Activated B cell treated with CpG ODN at 0.5 μM for 24 hours (primary cell): Measurements from ENCODE around the gene IPO7. TPM values are rescaled to one million over a fixed set of nuclear protein-coding genes. Genes with fewer than 3 reads are reported as not detected.

Experiments used
- ATAC-seq: fragments of 200-7000 bp; cut with Tn5 transposase; one replicate; pipeline ENCODE4 v1.10.0; 2021; ENCODE audit warnings: low read depth, mild to moderate bottlenecking, moderate library complexity
- CTCF ChIA-PET: fragments of 350-600 bp; sonication (Branson Sonifier 250); formaldehyde crosslinking; loops from one replicate; lab custom pipeline; 2021; ENCODE audit warnings: antibody characterized with exemption; lab: Charles Lee
- POLR2A ChIA-PET: fragments of 350-600 bp; sonication (Branson Sonifier 250); formaldehyde crosslinking; loops from one replicate; lab custom pipeline; 2021; ENCODE audit warnings: antibody characterized with exemption; lab: Charles Lee
- DNase-seq: peaks from one replicate; pipeline ENCODE4 v3.0.0; 2022
- H3K27ac Mint-ChIP-seq: one replicate; pipeline ENCODE4 v1.8.0; 2020; ENCODE audit warnings: mixed read lengths
- H3K27me3 Mint-ChIP-seq: one replicate; pipeline ENCODE4 v1.8.0; 2021; ENCODE audit warnings: mixed read lengths
- H3K36me3 Mint-ChIP-seq: one replicate; pipeline ENCODE4 v1.8.0; 2021; ENCODE audit warnings: low read depth, mixed read lengths
- H3K4me1 Mint-ChIP-seq: one replicate; pipeline ENCODE4 v1.8.0; 2021; ENCODE audit warnings: mixed read lengths
- H3K4me3 Mint-ChIP-seq: one replicate; pipeline ENCODE4 v1.8.0; 2020; ENCODE audit warnings: mild to moderate bottlenecking, mixed read lengths
- H3K9me3 Mint-ChIP-seq: one replicate; pipeline ENCODE4 v1.8.0; 2020; ENCODE audit warnings: mixed read lengths
- intact Hi-C: fragments of 100-400 bp; cut with micrococcal nuclease; formaldehyde crosslinking; loops from one replicate; pipeline ENCODE4 v1.15.1; 2024
- total RNA-seq: library from RNA; stranded (reverse); gene quantifications from 2 replicates; pipeline ENCODE4 v1.2.3, GENCODE V29; 2022
- TF ChIP-seq, protein P1 (sequence below): fragments of 200-600 bp; IDR thresholded peaks from one replicate; pipeline ENCODE4 v1.8.0; 2022; ENCODE audit warnings: antibody characterized with exemption, mild to moderate bottlenecking

Gene IPO7
- total RNA-seq, 1 donor from 2014 or later, result 96.3 TPM

DNA sequence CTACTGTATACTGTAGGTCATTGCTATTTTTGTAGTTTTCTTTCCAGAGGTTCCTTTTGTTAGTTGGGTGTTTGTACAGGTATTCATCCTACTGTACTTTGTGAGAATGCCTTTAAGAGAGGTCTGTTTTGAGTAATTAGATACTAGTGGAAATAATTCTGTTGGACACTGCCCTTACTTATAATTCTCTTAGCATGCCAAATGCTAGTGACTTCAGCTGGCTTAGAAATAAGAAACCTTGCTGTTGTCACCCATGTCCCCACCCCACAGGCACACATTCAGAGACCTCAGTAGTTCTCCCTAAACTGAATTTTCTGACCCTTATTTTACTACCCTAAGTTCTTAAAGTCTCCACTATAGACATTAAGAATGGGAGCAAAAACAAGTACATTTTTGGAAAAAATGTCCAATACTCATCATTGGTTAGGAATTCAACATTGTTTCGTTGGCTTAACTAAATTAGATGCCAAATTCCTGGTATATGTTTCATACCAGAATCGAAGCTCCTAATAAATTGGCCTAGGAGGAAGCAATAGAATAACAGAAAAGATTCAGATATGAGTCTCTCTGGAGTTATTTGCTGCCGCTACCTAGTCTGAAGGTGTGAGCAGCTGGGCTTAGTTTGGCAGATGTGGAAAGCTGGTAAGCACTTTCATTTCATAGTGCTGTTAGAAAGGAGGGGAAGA, 104.8 kb downstream of the IPO7 start:
- intact Hi-C loops, result no loop called here
- Mint-ChIP-seq H3K27ac (no peak overlapping the region), H3K36me3 (peaks cover 68% of the 10 kb centered on the region), H3K4me3 (no peak overlapping the region), H3K4me1 (no peaks in the 10 kb centered on the region), H3K9me3 (no peaks in the 10 kb centered on the region), H3K27me3 (no peaks in the 10 kb centered on the region)
- CTCF ChIA-PET, result interaction anchor here (2.1 kb wide), 1 partner anchor 14 kb away, joined by 4 read pairs; no protein-coding TSS in a partner anchor
- DNase-seq, result no peak
- TF ChIP-seq, protein P1, sequence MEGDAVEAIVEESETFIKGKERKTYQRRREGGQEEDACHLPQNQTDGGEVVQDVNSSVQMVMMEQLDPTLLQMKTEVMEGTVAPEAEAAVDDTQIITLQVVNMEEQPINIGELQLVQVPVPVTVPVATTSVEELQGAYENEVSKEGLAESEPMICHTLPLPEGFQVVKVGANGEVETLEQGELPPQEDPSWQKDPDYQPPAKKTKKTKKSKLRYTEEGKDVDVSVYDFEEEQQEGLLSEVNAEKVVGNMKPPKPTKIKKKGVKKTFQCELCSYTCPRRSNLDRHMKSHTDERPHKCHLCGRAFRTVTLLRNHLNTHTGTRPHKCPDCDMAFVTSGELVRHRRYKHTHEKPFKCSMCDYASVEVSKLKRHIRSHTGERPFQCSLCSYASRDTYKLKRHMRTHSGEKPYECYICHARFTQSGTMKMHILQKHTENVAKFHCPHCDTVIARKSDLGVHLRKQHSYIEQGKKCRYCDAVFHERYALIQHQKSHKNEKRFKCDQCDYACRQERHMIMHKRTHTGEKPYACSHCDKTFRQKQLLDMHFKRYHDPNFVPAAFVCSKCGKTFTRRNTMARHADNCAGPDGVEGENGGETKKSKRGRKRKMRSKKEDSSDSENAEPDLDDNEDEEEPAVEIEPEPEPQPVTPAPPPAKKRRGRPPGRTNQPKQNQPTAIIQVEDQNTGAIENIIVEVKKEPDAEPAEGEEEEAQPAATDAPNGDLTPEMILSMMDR, result no peak
- POLR2A ChIA-PET, result interaction anchor here (0.8 kb wide), 1 partner anchor 9 kb away, joined by 11 read pairs; no protein-coding TSS in a partner anchor
- ATAC-seq, result no peak

DNA sequence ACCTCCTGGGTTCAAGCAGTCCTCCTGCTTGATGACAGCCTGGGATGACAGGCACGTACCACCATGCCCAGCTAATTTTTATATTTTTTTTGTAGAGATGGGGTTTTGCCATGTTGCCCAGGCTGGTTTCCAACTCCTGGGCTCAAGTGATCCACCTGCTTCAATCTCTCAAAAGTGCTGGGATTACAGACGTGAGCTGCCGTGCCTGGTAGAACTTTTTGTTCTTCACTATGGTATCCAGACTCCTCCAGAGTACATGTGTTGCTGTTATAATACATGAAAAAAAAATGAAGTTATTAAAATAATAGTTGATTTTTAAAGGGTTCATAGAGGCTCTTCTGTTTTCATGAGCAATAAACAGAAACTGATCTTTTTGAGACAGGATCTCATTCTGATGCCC, 105.9 kb downstream of the IPO7 start:
- TF ChIP-seq, protein P1, result no peak
- no peaks in the 10 kb centered on the region for H3K4me1 Mint-ChIP-seq
- no peak overlapping the region for H3K27ac Mint-ChIP-seq
- H3K36me3 Mint-ChIP-seq, result peaks cover 72% of the 10 kb centered on the region
- intact Hi-C loops, result loop anchor here (2.0 kb wide), 1 partner anchor 16 kb away; no protein-coding TSS in a partner anchor
- ATAC-seq (no peak), DNase-seq (no peak)
- no peaks in the 10 kb centered on the region for H3K27me3 Mint-ChIP-seq
- POLR2A ChIA-PET, result interaction anchor here (0.8 kb wide), 1 partner anchor 10 kb away, joined by 11 read pairs; no protein-coding TSS in a partner anchor
- CTCF ChIA-PET, result interaction anchor here (2.1 kb wide), 1 partner anchor 13 kb away, joined by 4 read pairs; no protein-coding TSS in a partner anchor
- no peak overlapping the region for H3K4me3 Mint-ChIP-seq
- H3K9me3 Mint-ChIP-seq, result no peaks in the 10 kb centered on the region

- TF ChIP-seq, protein P1, result no peak
Measured at GRCh38 chr11:9493492-9493891, 109.0 kb downstream of the IPO7 start.

DNA sequence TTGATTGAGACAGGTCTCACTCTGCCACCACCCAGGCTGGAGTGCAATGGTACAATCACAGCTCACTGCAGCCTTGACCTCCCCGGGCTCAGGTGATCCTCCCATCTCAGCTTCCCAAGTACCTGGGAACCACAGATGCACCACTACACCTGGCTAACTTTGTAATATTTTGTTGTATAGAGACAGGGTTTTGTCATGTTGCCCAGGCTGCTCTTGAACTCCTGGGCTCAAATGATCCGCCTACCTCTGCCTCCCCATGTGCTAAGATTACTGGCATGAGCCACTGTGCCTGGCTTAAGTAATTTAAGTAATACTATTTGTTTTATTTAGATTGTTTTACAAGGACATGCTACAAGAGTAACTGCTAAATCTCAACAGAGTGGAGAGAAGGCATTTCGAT, 109.9 kb downstream of the IPO7 start:
- intact Hi-C loops, result no loop called here
- ATAC-seq (no peak), DNase-seq (no peak)
- no peak overlapping the region for H3K4me3 Mint-ChIP-seq
- no peaks in the 10 kb centered on the region for H3K27me3 Mint-ChIP-seq
- TF ChIP-seq, protein P1, result no peak
- no peak overlapping the region for H3K27ac Mint-ChIP-seq
- no peaks in the 10 kb centered on the region for H3K9me3 Mint-ChIP-seq
- ChIA-PET CTCF (interaction anchor here (2.1 kb wide), 1 partner anchor 12 kb away, joined by 6 read pairs; no protein-coding TSS in a partner anchor), POLR2A (interaction anchor here (0.7 kb wide), 1 partner anchor 40 kb away, joined by 3 read pairs; no protein-coding TSS in a partner anchor)
- H3K36me3 Mint-ChIP-seq, result peaks cover 82% of the 10 kb centered on the region
- no peaks in the 10 kb centered on the region for H3K4me1 Mint-ChIP-seq

More at GRCh38 chr11:9493492-9493891, 109.0 kb downstream of the IPO7 start:
- Mint-ChIP-seq H3K27ac (no peak overlapping the region), H3K36me3 (peaks cover 80% of the 10 kb centered on the region), H3K27me3 (no peaks in the 10 kb centered on the region), H3K9me3 (no peaks in the 10 kb centered on the region), H3K4me1 (no peaks in the 10 kb centered on the region), H3K4me3 (no peak overlapping the region)
- ATAC-seq (no peak), DNase-seq (no peak)
- CTCF ChIA-PET, result interaction anchor here (1.2 kb wide), 1 partner anchor 13 kb away, joined by 4 read pairs; no protein-coding TSS in a partner anchor
- POLR2A ChIA-PET, result no interaction called here
- intact Hi-C loops, result no loop called here
